NCI-H2227 (cell line): ENCODE results near the gene CPSF4L.
"Not testable (repeated sequence)": the region's sequence is repeated elsewhere in the genome, so short reads cannot be mapped to it uniquely, and the experiment has no call there.

Source experiments
- DNase-seq: peaks from one replicate; lab custom pipeline; 2025; ENCODE audit not compliant: unreplicated experiment; lab: John Stamatoyannopoulos, UW

CPSF4L gene

DNA sequence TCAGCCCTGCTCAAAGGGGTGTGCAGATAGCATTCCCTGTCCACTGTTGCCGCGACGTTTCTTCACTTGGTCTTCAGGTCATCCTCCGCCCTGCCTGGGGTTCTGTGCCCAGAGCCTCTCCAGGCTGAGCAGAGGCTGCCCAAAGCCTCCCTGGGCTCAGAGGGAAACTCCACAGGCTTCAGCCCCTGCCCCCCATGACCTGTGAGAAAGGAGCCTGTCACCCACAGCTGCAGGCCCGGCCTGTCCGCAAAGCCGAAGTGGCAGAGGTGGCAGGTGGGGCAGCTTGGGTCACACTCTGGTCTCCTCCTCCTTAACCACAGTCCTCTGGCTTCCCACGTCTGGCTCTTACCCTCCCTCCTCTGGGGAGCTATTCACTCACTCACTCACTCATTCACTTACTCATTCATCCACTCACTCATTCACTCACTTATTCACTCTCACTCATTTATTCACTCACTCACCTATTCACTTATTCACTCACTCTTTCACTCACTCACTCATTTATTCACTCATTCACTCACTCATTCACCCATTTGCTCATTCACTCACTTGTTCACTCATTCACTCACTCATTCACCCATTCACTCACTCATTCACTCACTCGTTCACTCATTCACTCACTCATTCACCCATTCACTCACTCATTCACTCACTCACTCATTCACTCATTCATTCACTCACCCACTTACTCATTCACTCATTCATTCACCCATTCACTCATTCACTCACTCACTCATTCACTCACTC, 7.1 kb upstream of the CPSF4L start:
- DNase-seq: no peak

DNA sequence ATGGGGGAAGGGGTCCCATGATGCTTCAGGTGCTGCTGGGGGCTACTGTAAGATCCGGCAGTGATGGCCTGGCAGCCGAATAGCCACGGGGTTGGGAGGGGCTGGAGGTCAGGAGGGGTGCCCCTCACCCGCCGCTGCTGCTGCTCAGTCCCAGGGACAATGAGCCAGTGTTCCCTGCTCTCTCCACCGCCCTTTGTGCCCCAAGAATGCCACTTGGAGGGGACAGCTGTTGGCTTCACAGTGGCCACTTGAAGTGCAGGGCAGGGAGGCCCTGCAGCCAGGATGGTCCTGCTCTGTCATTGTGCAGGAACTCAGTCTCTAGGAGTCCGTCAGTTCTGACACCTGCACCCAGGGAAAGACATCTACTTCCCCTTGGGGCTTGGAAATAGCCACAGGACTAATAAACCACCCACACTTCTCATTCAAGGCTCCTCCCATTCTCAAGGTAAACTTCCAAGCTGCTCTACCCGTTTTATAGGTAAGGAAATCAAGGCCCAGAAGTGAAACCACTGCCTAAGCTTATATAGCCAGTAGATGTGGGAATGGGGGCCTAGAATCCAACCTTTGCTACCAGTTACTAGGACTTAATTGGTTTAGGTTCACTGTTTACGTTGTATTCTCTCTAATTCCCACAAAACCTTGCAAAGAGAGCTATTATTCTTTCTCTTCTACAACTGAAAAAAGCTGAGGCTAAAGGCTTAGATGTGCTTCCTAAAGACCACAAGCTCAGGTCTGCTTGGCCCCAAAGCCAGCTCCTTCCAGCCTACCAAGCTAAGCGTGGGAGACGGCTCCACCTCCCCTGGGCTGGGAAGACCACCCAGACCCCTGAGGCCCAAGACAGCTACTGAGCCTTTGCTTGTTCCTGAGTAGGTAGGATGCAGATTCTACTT, 6.2 kb upstream of the CPSF4L start:
- DNase-seq: no peak

DNA sequence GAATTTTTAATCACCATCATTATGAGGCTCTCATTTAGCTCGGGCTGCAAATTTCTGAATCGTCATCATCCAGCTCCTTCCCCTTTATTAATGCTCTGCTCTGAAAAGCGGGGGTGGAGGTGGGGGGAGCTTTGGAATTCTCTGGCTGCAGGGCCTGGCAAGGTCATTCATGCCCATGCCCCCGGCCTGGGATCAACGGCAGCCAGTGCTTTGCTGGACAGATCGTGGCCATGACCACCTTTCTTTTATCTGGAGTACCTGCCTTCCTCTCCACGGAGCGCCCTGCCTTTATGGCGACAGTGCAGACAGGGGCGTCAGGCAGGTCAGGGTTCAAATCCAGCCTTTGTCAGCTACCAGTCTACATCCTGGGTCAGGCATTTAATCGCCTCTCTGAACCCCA, 5.1 kb upstream of the CPSF4L start:
- DNase-seq: no peak

DNA sequence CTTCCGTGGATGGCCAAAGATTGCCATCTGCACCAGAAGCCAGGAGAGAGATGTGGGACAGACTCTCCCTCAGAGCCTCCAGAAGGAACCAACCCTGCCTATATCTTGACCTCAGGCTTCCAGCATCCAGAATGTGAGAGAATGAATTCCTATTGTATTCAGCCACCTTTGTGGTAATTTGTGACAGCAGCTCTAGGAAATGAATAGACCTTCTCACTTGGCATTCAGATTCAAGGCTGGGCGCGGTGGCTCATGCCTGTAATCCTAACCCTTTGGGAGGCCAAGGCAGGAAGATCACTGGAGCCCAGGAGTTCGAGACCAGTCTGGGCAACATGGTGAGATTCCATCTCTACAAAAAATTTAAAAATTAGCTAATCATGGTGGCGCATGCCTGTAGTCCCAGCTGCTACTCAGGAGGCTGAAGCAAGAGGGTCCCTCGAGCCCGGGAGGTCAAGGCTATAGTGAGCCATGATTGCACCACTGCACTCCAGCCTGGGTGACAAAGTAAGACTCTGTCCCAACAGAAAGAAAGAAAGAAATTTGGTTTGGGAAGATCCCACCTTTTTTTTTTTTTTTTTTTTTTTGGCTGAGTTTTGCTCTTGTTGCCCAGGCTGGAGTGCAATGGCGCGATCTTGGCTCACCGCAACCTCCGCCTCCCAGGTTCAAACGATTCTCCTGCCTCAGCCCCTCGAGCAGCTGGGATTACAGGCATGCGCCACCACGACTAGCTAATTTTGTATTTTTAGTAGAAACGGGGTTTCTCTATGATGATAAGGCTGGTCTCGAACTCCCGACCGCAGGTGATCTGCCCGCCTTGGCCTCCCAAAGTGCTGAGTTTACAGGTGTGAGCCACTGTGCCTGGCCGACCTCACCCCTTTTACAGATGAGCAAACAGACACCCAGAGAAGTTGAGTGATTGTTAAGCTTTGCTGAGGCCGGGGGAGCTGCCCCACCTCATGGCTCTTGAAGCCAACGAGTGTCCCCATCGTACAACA, 4.3 kb upstream of the CPSF4L start:
- no peak for DNase-seq

DNA sequence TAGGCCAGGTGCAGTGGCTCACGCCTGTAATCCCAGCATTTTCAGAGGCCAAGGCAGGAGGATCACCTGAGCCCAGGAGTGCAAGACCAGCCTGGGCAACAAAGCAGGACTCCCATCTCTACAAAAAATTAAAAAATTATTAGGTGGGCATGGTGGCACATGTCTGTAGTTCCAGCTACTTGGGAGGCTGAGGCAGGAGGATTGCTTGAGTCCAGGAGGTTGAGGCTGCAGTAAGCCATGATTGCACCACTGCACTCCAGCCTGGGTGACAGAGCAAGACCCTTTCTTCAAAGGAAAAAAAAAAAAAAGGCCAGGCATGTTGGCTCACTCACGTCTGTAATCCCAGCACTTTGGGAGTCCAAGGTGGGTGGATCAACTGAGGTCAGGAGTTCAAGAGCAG, 2.8 kb upstream of the CPSF4L start:
- DNase-seq: not testable (repeated sequence)

DNA sequence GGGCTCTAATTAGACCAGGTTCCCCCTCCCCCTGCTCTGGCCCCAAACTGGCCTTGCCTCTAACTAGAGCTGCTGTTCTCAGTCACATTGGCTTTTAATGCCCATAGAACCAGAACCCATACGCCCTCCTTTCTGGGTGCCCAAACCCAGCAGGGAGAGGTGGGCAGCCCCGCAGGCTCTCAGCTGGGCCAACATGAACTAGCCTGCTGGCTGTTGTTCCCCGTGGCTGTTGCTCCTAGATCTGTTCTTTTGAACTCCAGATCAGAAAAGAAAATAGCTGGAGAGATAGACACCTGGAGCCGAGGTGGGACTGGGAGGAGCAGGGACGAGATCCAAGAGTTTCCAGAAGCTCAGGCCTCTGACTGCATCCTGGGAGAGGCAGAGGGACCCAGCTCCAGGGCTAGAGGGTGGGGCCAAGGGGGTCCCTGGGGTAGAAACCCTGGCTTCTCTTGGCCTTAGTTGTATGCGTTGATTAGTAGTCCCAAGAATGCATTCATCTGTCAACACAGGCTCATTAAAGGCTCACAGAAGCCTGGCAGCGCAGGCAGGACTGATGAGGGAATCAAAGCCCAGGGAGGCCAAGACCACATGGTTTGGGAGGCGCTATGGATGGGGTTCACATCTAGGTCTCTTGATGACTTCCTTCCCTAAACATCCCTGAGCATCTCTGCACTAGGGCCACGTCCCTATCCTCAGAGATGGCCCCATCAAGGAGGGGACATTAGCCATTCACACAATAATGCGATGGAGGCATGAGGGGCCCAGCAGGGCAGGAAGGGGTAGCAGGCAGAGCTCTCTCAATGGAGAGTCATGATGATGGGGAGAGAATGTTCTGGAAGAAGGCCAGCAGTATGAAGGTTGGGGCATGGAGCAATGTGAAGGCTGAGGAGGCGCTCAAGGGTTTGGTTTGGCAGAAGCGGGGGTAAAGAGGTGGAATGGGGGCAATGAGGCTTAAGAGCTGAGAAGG, 1.3 kb upstream of the CPSF4L start:
- DNase-seq: no peak

DNA sequence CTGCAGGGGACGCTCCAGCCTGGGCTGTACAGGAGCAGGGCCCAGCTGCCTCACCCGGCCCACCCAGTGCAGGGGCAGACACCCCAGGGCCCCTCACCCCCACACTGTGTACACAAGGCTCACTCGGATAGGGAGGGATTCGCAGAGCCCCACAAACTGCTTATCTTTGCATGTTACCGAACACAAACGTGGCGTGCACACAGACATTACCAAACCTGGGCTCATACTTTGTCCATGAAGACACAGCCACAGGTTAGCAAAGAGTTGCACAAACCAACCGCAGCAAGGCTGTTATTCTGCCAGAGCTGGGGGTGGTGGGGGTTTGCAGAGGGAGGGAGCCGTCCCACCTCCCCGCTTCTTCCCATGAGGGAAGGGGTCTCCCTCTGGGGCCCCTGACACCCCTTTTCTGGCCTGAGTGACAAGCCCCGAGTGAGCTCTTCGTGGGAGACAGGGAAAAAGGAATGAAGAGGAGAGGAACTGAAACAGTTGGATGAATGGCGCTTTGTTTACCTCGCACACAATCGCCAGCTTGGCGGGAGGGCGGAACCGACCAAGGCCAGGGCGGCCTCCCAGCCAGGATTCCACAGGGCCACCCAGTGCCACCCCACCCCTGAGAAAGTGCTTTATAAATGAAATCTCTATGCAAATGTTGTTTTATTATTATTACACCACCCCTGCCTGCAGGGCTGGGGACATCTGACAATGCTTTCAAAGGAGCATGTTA, 434 bp upstream of the CPSF4L start:
- DNase-seq: no peak

DNA sequence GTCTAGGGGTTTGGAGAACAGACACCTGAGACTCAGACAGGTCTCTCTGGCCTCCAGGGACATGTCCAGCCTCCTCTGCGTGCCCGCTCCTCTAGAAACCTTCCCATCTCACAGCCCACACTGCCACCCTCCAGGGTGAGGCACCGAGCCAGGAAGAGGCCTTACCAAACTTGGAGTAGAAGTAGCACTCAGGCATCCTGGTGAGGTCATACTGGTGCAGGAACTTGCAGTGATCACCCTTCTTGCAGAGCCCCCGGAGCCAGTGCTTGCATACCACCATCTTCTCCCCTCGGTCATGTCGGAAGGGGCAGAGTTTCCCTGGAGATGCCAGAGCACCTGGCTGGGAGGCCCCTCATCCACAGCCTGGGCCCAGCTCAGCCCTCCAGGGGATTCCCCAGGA, 4.2 kb downstream of the CPSF4L start:
- no peak for DNase-seq

DNA sequence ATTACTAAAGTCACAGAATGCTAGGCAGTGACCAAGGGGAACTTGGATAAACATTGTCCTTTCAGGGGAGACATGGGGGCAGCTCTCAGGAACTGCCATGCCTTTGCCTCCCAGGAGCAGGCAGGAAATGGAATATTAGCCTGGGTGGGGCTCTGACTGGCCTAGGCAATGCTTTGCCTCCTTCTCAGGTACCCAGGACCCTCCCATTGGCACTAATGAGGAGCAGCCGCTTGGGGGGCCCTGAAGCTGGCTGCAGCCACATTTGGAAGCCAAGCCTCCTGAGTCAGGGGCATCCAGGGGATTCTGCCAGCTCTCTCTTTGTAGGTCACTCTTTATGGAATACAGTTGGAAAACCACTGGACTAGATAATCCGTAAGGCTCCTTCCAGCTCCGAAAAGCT, 5.5 kb downstream of the CPSF4L start:
- DNase-seq: no peak

DNA sequence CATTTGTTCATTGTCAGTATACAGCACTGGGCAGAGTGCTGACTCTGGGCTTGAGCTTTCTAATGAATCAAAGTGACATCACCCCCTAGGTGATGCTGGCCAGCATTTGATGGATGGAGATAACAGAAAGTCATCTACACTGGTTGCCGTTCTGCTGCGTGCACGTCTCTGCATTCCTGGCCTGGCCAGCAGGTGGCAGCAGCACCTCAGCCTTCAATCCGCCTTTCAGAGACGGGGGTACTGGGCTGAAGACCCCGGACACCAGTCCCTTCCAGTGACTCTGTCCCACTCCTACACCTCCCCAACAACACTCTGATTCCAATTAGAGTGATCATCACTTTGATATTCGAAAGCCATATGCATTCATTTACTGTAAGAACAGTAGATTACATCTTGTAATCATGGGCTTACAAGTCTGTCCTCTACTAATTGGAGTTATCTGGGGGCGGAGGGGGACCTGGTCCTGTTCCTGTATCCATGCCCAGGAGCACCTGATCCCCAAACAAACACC, 6.0 kb downstream of the CPSF4L start:
- DNase-seq: peak; percentile 76

DNA sequence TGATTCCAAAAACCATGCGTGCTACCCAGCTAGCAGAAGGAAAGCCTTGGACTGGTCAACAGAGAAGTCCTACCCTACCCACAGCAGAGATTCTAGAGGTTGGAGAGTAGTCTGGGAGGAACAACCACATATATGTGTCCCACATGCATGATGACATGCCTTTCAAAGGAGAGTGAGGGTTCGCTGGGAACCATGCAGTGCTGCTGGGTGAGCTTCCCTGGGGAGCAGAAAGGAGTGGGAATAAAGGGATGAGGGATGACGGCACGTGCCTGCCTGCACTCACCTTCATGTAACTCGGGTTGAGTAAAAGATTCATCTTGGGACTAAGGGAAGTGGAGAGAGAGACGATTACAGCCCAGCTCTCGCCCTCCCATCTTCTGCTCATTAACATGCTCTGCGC, 9.8 kb downstream of the CPSF4L start:
- no peak for DNase-seq

DNA sequence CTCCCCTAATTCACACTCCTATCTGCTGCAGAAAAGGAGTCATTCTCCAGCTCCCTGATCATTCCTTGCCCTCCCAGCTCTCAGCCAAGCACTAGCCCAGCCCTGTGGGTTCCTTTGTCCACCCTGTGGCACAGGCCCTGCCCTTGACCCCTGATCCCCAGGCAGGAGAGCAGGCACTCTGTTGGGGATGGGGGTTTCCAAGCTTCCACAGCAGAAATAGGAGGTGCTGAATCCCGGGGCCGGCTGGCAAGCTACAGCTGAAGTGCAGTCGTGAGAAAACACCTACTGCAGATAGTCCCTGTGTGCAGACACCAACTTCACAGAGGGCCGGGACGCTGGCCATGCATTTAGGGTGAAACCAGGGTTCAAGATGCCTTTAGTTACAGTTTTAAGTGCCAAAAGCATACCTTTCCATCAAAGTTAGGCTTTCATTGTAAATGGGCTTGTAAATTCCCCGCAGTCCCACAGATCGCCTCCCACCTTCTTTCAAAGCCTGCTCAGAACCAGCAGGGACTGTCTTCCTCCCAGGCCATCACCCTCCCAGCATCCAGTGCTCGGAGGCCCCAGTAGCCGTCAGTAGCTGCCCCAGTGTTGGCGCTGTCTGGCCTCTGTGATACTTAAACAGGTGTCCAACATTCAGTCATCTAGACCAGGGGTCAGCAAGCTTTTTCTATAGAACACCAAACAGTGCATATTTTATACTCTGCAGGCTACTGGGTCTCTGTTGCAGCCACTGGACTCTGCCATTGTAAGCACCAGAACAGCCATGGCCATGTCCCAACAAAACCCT, 10.6 kb downstream of the CPSF4L start:
- DNase-seq: no peak

DNA sequence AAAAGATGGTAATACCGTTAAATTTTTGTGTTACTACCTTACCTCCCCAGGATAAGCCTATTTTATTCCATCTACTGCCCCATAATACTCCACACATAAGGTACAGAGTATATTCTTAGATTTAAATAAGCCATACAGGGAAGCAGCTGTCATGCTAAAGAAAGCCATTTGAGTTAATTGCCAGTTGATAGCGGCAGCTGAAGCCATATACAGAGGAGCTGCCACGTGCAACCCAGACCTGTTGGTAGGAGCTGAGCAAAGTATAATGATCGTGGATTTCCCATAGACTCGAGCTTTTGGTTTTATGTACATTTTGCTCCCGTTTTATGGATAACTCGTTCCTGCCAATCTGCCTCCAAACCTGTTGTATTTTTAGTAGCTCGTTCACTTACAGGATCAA, 12.0 kb downstream of the CPSF4L start:
- DNase-seq: peak; percentile 56

DNA sequence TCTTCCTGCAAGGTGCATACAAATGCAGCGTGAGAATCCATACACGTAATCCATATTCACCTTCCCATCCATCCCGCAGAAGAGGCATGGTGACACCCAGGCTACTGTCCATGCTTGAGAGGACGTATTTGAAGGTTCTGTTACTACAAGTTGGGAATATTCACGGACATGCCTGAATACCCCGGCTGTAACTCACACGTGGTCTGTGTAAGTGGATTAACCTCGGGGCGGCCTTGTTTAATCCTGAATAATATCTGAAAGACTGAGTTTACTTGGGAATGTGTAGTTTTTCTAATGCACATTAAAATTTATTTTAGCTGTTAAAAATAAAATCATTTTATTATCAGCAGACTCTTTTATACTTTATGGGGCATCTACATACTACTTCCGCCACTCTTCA, 13.1 kb downstream of the CPSF4L start:
- DNase-seq: no peak

DNA sequence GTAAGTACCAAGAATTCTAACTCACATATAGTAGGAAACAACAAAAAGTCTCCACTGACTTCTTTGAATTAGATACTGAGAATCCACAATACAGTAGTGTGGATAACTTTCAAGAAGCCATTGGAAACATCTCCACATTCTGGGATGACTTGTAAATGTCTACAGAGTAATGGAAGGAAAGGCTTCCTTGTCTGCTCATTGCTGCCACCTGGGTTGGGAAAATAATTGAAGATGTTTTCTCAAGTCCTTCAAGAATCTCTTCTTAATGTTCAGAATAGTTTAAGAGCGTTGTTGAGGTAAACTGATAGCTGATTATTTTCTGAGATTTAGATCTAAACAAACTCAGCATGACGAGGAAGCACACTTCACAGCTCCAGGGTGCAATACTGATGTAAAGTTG, 14.0 kb downstream of the CPSF4L start:
- DNase-seq: no peak

DNA sequence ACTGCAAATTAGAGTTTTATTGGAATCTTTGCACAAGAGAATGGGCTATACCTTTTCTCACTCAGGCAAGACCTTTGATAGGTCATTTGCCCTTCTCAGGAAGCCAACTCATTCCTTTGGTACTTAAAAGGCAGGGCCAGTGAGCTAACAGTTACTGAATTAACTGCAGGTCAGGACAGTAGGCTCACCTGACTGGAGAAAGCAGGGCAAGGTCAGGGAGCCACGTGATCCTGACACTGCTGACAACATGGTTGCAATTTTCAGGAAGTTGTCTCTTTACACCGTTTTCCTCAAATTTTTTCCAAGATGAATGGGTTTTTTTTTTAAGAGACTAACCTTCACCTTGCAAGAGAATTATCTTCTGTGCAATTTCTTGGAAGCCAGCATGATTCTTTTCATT, 21.1 kb downstream of the CPSF4L start:
- no peak for DNase-seq

DNA sequence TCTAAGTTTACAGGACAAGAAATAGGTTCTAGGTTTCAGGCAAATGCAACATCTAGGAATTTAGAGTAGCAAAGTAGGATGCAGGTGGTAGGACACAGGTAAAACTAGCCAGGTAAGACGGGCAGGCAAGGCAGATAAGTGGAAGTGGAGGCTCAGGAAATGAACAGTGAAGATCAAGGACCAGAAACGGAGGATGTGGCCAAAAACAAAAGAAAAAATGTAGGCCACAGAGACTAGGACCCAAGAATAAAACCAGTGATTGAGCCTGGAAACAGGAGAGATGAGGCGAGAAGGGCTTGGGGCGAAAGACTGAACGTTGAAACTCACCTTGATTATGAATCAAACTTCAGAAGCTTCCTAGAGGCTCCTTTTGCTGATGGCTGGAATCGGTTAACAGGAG, 24.0 kb downstream of the CPSF4L start:
- no peak for DNase-seq

DNA sequence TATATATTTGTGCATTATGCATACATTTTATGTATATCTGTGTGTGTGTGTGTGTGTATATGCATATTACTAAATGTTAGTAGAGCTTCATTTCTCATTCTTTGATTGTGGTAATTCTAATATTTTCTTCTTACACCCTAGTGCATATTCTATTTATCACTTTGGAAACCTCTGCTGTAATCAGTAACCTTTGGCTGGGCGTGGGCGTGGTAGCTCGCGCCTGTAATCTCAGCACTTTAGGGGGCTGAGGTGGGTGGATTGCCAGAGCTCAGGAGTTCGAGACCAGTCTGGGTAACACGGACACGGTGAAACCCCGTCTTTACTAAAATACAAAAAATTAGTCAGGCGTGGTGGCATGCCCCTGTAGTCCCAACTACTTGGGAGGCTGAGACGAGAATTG, 26.9 kb downstream of the CPSF4L start:
- DNase-seq: no peak
